ENCODE measurements around the gene ARPP19. TPM values are rescaled to one million over a fixed set of nuclear protein-coding genes. Genes with fewer than 3 reads are reported as not detected.

Gene ARPP19
- total RNA-seq, 1 experiment from 2014 or later: 163 TPM

GRCh38 chr15:52617026-52617425 is 48.2 kb upstream of the ARPP19 start:
- DNase-seq (ENCODE audit: low read depth, low spot score) (no peak), ATAC-seq (no peak)
- no peak for TF ChIP-seq SP1 (IDR thresholded peaks at IDR 0.05; ENCODE audit: low read depth)
- no peak for TF ChIP-seq TCF7L2 (IDR thresholded peaks at IDR 0.05; ENCODE audit: borderline replicate concordance, extremely low read depth, insufficient read depth, insufficient read length)
- no peak for TF ChIP-seq ZBTB33 (IDR thresholded peaks at IDR 0.05; ENCODE audit: extremely low read depth, insufficient replicate concordance, low read length)
- no peak for TF ChIP-seq ZNF274 (IDR thresholded peaks at IDR 0.05; ENCODE audit: low read depth, low read length)
- no peak for TF ChIP-seq POLR2AphosphoS5 (IDR thresholded peaks at IDR 0.05; ENCODE audit: low read depth, low read length)
- no peak for TF ChIP-seq JUND (IDR thresholded peaks at IDR 0.05)
- no peak for TF ChIP-seq EZH2 (IDR thresholded peaks at IDR 0.05)
- POLR2A ChIA-PET: interaction anchor here (1.0 kb wide), 1 partner anchor 9 kb away, joined by 3 read pairs; no protein-coding TSS in a partner anchor
- RAD21 ChIA-PET (ENCODE audit: low non-redundant PET in 1 of 2, low total read pairs in 2 of 2, uncharacterized antibody in 2 of 2, unreplicated experiment in 2 of 2): no interaction called here
- no peaks in the 10 kb centered on the region for H3K27me3 ChIP-seq (ENCODE audit: insufficient read depth, low read length)
- no peaks in the 10 kb centered on the region for H4K20me1 ChIP-seq (ENCODE audit: insufficient read depth)
- no peaks in the 10 kb centered on the region for H3K79me2 ChIP-seq (ENCODE audit: insufficient read depth, low read length)
- intact Hi-C loops (cut with micrococcal nuclease): no loop called here
- H3K4me2 ChIP-seq (ENCODE audit: low read length): no peak overlapping the region
- H3K9ac ChIP-seq (ENCODE audit: low read length): no peak overlapping the region
- CTCF ChIA-PET: no interaction called here
- H3K4me3 ChIP-seq (replicated peaks in 1 of 2; ENCODE audit: low read depth in 1 of 2, low read length in 2 of 2): no peak overlapping the region
- H2AFZ ChIP-seq (ENCODE audit: low read depth, low read length, poor library complexity, severe bottlenecking): no peak overlapping the region
- no peaks in the 10 kb centered on the region for H3K9me3 ChIP-seq (ENCODE audit: control insufficient read depth in 1 of 2, insufficient read depth in 1 of 2, low read depth in 1 of 2, low read length in 2 of 2)
- no peaks in the 10 kb centered on the region for H3K36me3 ChIP-seq (ENCODE audit: control insufficient read depth in 1 of 2, insufficient read depth in 2 of 2, low read length in 2 of 2)
- BruUV-seq (replicated peaks): no TSS peak
- H3K4me1 ChIP-seq (ENCODE audit: control insufficient read depth in 1 of 2, insufficient read depth in 2 of 2, low read length in 2 of 2): no peaks in the 10 kb centered on the region
- no peaks in the 10 kb centered on the region for H3K9me2 ChIP-seq (ENCODE audit: insufficient read depth)
- H3K27ac ChIP-seq (ENCODE audit: low read depth, low read length): no peak overlapping the region

- H3K27ac ChIP-seq (ENCODE audit: low read depth, low read length): no peak overlapping the region
- H3K4me3 ChIP-seq (replicated peaks in 1 of 2; ENCODE audit: low read depth in 1 of 2, low read length in 2 of 2): no peak overlapping the region
- ATAC-seq: no peak
- intact Hi-C loops (cut with micrococcal nuclease): no loop called here
- no peak overlapping the region for H3K4me2 ChIP-seq (ENCODE audit: low read length)
- H3K36me3 ChIP-seq (ENCODE audit: control insufficient read depth in 1 of 2, insufficient read depth in 2 of 2, low read length in 2 of 2): no peaks in the 10 kb centered on the region
- ChIA-PET CTCF (no interaction called here), RAD21 (ENCODE audit: low non-redundant PET in 1 of 2, low total read pairs in 2 of 2, uncharacterized antibody in 2 of 2, unreplicated experiment in 2 of 2) (no interaction called here), POLR2A (no interaction called here)
- DNase-seq (ENCODE audit: low read depth, low spot score): no peak
- no peaks in the 10 kb centered on the region for H3K4me1 ChIP-seq (ENCODE audit: control insufficient read depth in 1 of 2, insufficient read depth in 2 of 2, low read length in 2 of 2)
- H3K9ac ChIP-seq (ENCODE audit: low read length): no peak overlapping the region
- no TSS peak for BruUV-seq (replicated peaks)
- no peaks in the 10 kb centered on the region for H3K27me3 ChIP-seq (ENCODE audit: insufficient read depth, low read length)
- H4K20me1 ChIP-seq (ENCODE audit: insufficient read depth): no peaks in the 10 kb centered on the region
- no peak overlapping the region for H2AFZ ChIP-seq (ENCODE audit: low read depth, low read length, poor library complexity, severe bottlenecking)
- no peaks in the 10 kb centered on the region for H3K79me2 ChIP-seq (ENCODE audit: insufficient read depth, low read length)
- no peaks in the 10 kb centered on the region for H3K9me2 ChIP-seq (ENCODE audit: insufficient read depth)
- no peaks in the 10 kb centered on the region for H3K9me3 ChIP-seq (ENCODE audit: control insufficient read depth in 1 of 2, insufficient read depth in 1 of 2, low read depth in 1 of 2, low read length in 2 of 2)
- no peak for TF ChIP-seq MAX (IDR thresholded peaks at IDR 0.05)
- no peak for TF ChIP-seq CEBPB (IDR thresholded peaks at IDR 0.05; ENCODE audit: low read depth)
- TF ChIP-seq CBX3 (IDR thresholded peaks at IDR 0.05; ENCODE audit: low read depth): no peak
- TF ChIP-seq POLR2AphosphoS5 (IDR thresholded peaks at IDR 0.05; ENCODE audit: low read depth, low read length): no peak
- TF ChIP-seq ZBTB33 (IDR thresholded peaks at IDR 0.05; ENCODE audit: extremely low read depth, insufficient replicate concordance, low read length): no peak
- no peak for TF ChIP-seq POLR2A (IDR thresholded peaks at IDR 0.05; ENCODE audit: borderline replicate concordance, extremely low read depth, insufficient read depth, insufficient read length)
- TF ChIP-seq SIN3A (IDR thresholded peaks at IDR 0.05; ENCODE audit: low read depth): no peak
- TF ChIP-seq ZFX (IDR thresholded peaks at IDR 0.05): no peak
- no peak for TF ChIP-seq SP1 (IDR thresholded peaks at IDR 0.05; ENCODE audit: low read depth)
- TF ChIP-seq ATF3 (IDR thresholded peaks at IDR 0.05): no peak
- TF ChIP-seq EZH2 (IDR thresholded peaks at IDR 0.05): no peak
- no peak for TF ChIP-seq TCF7L2 (IDR thresholded peaks at IDR 0.05; ENCODE audit: borderline replicate concordance, extremely low read depth, insufficient read depth, insufficient read length)
Measured at GRCh38 chr15:52615302-52615701, 46.5 kb upstream of the ARPP19 start.

Data from HCT116 (cell line).